H9 (cell line): ENCODE data around the gene FRRS1. TPM values are rescaled to one million over a fixed set of nuclear protein-coding genes. Genes with fewer than 3 reads are reported as not detected.

Experiments used
- DNase-seq: peaks from one replicate; pipeline ENCODE4 v3.0.0-alpha.2; 2017
- H2AFZ ChIP-seq: one replicate; pipeline ENCODE4 v1.6.1; 2013; ENCODE audit warnings: mild to moderate bottlenecking, low read length, control low read depth, moderate library complexity
- H2AK5ac ChIP-seq: 2 replicates; pipeline ENCODE4 v1.6.1; 2013; ENCODE audit warnings: low read length, control low read depth, mixed read lengths; ENCODE audit not compliant: insufficient read length
- H2BK120ac ChIP-seq: one replicate; pipeline ENCODE4 v1.6.1; 2013; ENCODE audit warnings: low read depth, mild to moderate bottlenecking, low read length, control low read depth, inconsistent platforms; ENCODE audit not compliant: poor library complexity, severe bottlenecking
- H2BK12ac ChIP-seq: 2 replicates; pipeline ENCODE4 v1.6.1; 2013; ENCODE audit warnings: low read length, control low read depth, mixed read lengths, low read depth; ENCODE audit not compliant: insufficient read length
- H2BK15ac ChIP-seq: 2 replicates; pipeline ENCODE4 v1.6.1; 2013; ENCODE audit warnings: low read depth, low read length, control low read depth
- H2BK20ac ChIP-seq: one replicate; pipeline ENCODE4 v1.6.1; 2013; ENCODE audit warnings: low read depth, mild to moderate bottlenecking, low read length, control low read depth, inconsistent platforms; ENCODE audit not compliant: poor library complexity, severe bottlenecking
- H2BK5ac ChIP-seq: 2 replicates; pipeline ENCODE4 v1.6.1; 2013; ENCODE audit warnings: low read length, control low read depth, mixed read lengths; ENCODE audit not compliant: insufficient read length
- H3K14ac ChIP-seq: 2 replicates; pipeline ENCODE4 v1.6.1; 2013; ENCODE audit warnings: low read length, control low read depth; ENCODE audit not compliant: insufficient read depth
- H3K18ac ChIP-seq: 2 replicates; pipeline ENCODE4 v1.6.1; 2013; ENCODE audit warnings: low read depth, mild to moderate bottlenecking, mixed read lengths, low read length, control low read depth; ENCODE audit not compliant: insufficient read length
- H3K23ac ChIP-seq: 2 replicates; pipeline ENCODE4 v1.6.1; 2013; ENCODE audit warnings: low read length, control low read depth, mixed read lengths, low read depth; ENCODE audit not compliant: insufficient read length
- H3K23me2 ChIP-seq: 2 replicates; pipeline ENCODE4 v1.6.1; 2013; ENCODE audit warnings: low read depth, mild to moderate bottlenecking, mixed read lengths, low read length, control low read depth; ENCODE audit not compliant: insufficient read length, poor library complexity, severe bottlenecking
- H3K27ac ChIP-seq: 2 replicates; pipeline ENCODE4 v1.5.1; 2013; ENCODE audit warnings: low read length, control low read depth, mixed read lengths, low read depth; ENCODE audit not compliant: insufficient read length
- H3K27me3 ChIP-seq: 2 replicates; pipeline ENCODE4 v1.6.1; 2013; ENCODE audit warnings: low read length, control low read depth, inconsistent platforms; ENCODE audit not compliant: insufficient read depth
- H3K4ac ChIP-seq: 2 replicates; pipeline ENCODE4 v1.6.1; 2013; ENCODE audit warnings: low read depth, mild to moderate bottlenecking, control low read depth, inconsistent platforms, low read length, moderate library complexity
- H3K4me1 ChIP-seq: 2 replicates; pipeline ENCODE4 v1.6.1; 2013; ENCODE audit warnings: low read length, control low read depth, inconsistent platforms; ENCODE audit not compliant: insufficient read depth
- H3K4me2 ChIP-seq: 2 replicates; pipeline ENCODE4 v1.6.1; 2013; ENCODE audit warnings: low read length, control low read depth, mixed read lengths; ENCODE audit not compliant: insufficient read length, insufficient read depth
- H3K56ac ChIP-seq: 2 replicates; pipeline ENCODE4 v1.6.1; 2013; ENCODE audit warnings: low read depth, mild to moderate bottlenecking, mixed read lengths, low read length, control low read depth; ENCODE audit not compliant: insufficient read length
- H3K79me1 ChIP-seq: 2 replicates; pipeline ENCODE4 v1.6.1; 2013; ENCODE audit warnings: low read depth, mild to moderate bottlenecking, moderate library complexity, low read length, control low read depth, inconsistent platforms; ENCODE audit not compliant: insufficient read depth, poor library complexity, severe bottlenecking
- H3K79me2 ChIP-seq: 2 replicates; pipeline ENCODE4 v1.6.1; 2013; ENCODE audit warnings: low read length, control low read depth, inconsistent platforms; ENCODE audit not compliant: insufficient read depth
- H3K9ac ChIP-seq: 2 replicates; pipeline ENCODE4 v1.6.1; 2013; ENCODE audit warnings: low read length, control low read depth, mixed read lengths; ENCODE audit not compliant: insufficient read length; ENCODE audit errors: extremely low read depth
- H3K9me3 ChIP-seq: one replicate; pipeline ENCODE4 v1.6.1; 2013; ENCODE audit warnings: low read depth, low read length, inconsistent platforms; ENCODE audit not compliant: control insufficient read depth
- H3T11ph ChIP-seq: one replicate; pipeline ENCODE4 v1.6.1; 2013; ENCODE audit warnings: mild to moderate bottlenecking, low read length, control low read depth, inconsistent platforms
- H4K20me1 ChIP-seq: one replicate; pipeline ENCODE4 v1.6.1; 2013; ENCODE audit not compliant: control insufficient read depth, insufficient read length, insufficient read depth
- H4K5ac ChIP-seq: 2 replicates; pipeline ENCODE4 v1.6.1; 2013; ENCODE audit warnings: low read depth, mild to moderate bottlenecking, mixed read lengths, low read length, control low read depth; ENCODE audit not compliant: insufficient read length
- H4K8ac ChIP-seq: replicated peaks from 2 replicates; pipeline ENCODE4 v1.6.1; 2013; ENCODE audit warnings: low read length, control low read depth, mixed read lengths, low read depth; ENCODE audit not compliant: insufficient read length
- H4K91ac ChIP-seq: 2 replicates; pipeline ENCODE4 v1.6.1; 2013; ENCODE audit warnings: low read depth, mild to moderate bottlenecking, moderate library complexity, mixed read lengths, low read length, control low read depth; ENCODE audit not compliant: insufficient read length
- H3K27ac Mint-ChIP-seq, 3 experiments: 2 replicates in 2 of 3; 3 replicates in 1 of 3; pipeline ENCODE4 v1.8.0; 2020 to 2021; ENCODE audit warnings: mixed read lengths in 3 of 3, mild to moderate bottlenecking in 1 of 3, moderate library complexity in 1 of 3
- H3K27me3 Mint-ChIP-seq: 2 replicates; pipeline ENCODE4 v1.8.0; 2021; ENCODE audit warnings: low read depth, mild to moderate bottlenecking, moderate library complexity, mixed read lengths
- H3K36me3 Mint-ChIP-seq, 3 experiments: 2 replicates in 2 of 3; 3 replicates in 1 of 3; pipeline ENCODE4 v1.8.0; 2020 to 2021; ENCODE audit warnings: low read depth in 3 of 3, mixed read lengths in 3 of 3; ENCODE audit not compliant: insufficient read depth in 1 of 3
- H3K4me1 Mint-ChIP-seq, 2 experiments: 2 replicates each; pipeline ENCODE4 v1.8.0; 2020; ENCODE audit warnings: mixed read lengths in 2 of 2
- H3K4me3 Mint-ChIP-seq, 2 experiments: 2 replicates in 1 of 2; 3 replicates in 1 of 2; pipeline ENCODE4 v1.8.0; 2020 to 2021; ENCODE audit warnings: mild to moderate bottlenecking in 2 of 2, mixed read lengths in 2 of 2, moderate library complexity in 1 of 2
- H3K9me3 Mint-ChIP-seq, 2 experiments: 2 replicates in 1 of 2; 3 replicates in 1 of 2; pipeline ENCODE4 v1.8.0; 2020; ENCODE audit warnings: mild to moderate bottlenecking in 2 of 2, mixed read lengths in 2 of 2, moderate library complexity in 1 of 2
- CTCF ChIP-seq: fragments of 200-600 bp; sonication (generic); conservative IDR thresholded peaks from 3 replicates; pipeline ENCODE4 v1.8.0; 2021; ENCODE audit warnings: antibody characterized with exemption, mild to moderate bottlenecking
- total RNA-seq: library from RNA; stranded (reverse); gene quantifications from 2 replicates; pipeline ENCODE4 v1.2.1, GENCODE V29; 2021

The FRRS1 gene
- total RNA-seq, 1 experiment from 2014 or later: 5.6 TPM

- Histone ChIP-seq H2BK20ac (no peak overlapping the region), H2BK12ac (no peak overlapping the region), H4K5ac (no peak overlapping the region), H2AFZ (no peak overlapping the region), H2AK5ac (no peak overlapping the region), H3K9ac (no peak overlapping the region), H3K79me2 (no peaks in the 10 kb centered on the region), H3K18ac (no peak overlapping the region), H3K4me1 (no peaks in the 10 kb centered on the region), H3K79me1 (no peaks in the 10 kb centered on the region), H3K27me3 (no peaks in the 10 kb centered on the region), H3K23me2 (no peaks in the 10 kb centered on the region), H3K4ac (no peak overlapping the region), H4K91ac (no peak overlapping the region), H3K4me2 (no peak overlapping the region), H3K27ac (no peak overlapping the region), H3K14ac (no peak overlapping the region), H3K56ac (no peak overlapping the region), H4K20me1 (no peaks in the 10 kb centered on the region), H2BK5ac (no peak overlapping the region), H3T11ph (no peak overlapping the region), H3K23ac (no peak overlapping the region), H2BK120ac (no peak overlapping the region), H4K8ac (no peak overlapping the region), H2BK15ac (no peak overlapping the region), H3K9me3 (no peaks in the 10 kb centered on the region)
- Mint-ChIP-seq H3K4me1 (no peaks in the 10 kb centered on the region), H3K27ac (no peak overlapping the region), H3K27me3 (no peaks in the 10 kb centered on the region), H3K36me3 (peaks cover 0 to 8% (median 0%) of the 10 kb centered on the region in 3 experiments; a peak in 1 of 7 replicates), H3K4me3 (no peak overlapping the region), H3K9me3 (no peaks in the 10 kb centered on the region)
- DNase-seq: no peak
- no peak for TF ChIP-seq CTCF
Measured at GRCh38 chr1:99702221-99702620, 64.2 kb downstream of the FRRS1 start.
